GM10266 (cell line): ENCODE results near the gene ASCL2.
A peak's percentile ranks its signal among the peaks of the same experiment; 100 is the strongest.

Experiments used
- DNase-seq: peaks from one replicate; pipeline ENCODE4 v3.0.0; 2012; ENCODE audit errors: extremely low spot score
- TF ChIP-seq, protein P1 (sequence below): IDR thresholded peaks from 2 replicates; pipeline ENCODE4 v1.5.1; 2012; ENCODE audit warnings: mild to moderate bottlenecking, low read depth; ENCODE audit not compliant: control insufficient read depth, insufficient read depth; ENCODE audit errors: missing control alignments

Gene ASCL2

DNA sequence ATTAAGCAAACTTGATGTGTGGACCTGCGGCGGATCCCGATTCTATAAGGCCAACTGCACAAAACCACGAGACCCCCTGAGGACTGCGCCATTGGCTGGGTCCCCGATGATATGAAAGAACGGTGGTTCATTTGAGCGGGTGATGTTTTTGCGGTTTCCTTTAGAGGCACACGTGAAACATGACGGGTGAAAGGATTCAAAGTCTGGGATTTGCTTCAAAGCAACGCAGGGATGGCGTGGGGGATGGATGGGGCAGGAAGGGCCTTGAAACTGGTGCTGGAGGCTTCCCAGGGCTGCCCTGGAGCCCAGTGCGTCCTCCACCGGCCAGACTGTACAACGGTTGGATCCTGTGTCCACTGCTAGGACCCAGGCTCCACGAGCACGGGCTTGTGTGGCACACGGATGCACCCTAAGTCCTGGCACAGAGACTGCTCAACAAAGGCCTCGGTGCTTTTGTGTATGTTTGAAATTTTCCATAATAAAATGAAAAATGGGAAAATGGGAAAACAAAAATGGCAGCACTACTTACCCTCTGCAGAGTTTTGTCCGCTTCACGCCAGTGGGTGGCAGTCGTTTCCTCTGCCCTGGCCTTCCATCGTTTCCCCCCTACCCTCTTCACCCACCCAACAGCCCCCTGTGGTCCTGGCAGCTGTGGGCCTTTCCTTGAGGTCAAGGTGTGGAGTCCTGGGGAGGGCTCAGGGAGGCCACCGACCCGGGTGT is 3.6 kb downstream of the ASCL2 start:
- TF ChIP-seq, protein P1, sequence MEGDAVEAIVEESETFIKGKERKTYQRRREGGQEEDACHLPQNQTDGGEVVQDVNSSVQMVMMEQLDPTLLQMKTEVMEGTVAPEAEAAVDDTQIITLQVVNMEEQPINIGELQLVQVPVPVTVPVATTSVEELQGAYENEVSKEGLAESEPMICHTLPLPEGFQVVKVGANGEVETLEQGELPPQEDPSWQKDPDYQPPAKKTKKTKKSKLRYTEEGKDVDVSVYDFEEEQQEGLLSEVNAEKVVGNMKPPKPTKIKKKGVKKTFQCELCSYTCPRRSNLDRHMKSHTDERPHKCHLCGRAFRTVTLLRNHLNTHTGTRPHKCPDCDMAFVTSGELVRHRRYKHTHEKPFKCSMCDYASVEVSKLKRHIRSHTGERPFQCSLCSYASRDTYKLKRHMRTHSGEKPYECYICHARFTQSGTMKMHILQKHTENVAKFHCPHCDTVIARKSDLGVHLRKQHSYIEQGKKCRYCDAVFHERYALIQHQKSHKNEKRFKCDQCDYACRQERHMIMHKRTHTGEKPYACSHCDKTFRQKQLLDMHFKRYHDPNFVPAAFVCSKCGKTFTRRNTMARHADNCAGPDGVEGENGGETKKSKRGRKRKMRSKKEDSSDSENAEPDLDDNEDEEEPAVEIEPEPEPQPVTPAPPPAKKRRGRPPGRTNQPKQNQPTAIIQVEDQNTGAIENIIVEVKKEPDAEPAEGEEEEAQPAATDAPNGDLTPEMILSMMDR = no peak
- no peak for DNase-seq

DNA sequence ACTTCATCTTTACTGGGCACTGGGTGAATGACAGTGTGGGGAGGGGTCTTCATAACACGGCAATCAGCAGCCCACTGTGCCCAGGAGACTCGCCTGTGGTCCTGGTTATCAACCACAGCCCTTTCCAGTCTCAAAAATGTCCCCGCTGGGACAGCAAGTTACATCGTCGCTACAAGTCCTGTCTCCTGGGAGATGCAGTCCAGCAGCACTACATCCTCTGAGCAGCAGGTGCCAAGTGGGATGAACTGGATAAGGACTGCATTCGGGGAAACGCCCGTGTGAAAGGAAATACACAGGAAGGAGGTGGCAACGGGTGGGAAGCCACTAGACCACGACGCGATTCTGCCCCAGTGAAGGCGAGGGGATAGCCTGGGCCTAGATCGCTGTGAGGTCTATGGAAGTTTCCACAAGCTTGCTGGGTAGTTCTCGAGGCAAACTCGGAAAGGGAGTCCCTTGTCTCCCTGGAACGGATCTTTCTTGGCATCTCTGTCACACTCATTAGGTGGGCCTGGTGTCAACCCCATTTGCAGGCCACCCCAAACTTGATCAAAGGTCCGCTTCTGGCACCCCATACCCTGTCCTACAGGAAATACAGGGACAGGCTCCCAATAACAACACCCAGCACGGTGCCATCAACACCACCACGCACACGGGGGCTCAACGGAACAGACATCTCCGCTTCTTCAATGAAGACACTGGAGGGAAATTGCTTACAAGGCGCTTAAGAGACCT is 4.4 kb downstream of the ASCL2 start:
- DNase-seq = peak; percentile 30
- TF ChIP-seq, protein P1 = no peak

DNA sequence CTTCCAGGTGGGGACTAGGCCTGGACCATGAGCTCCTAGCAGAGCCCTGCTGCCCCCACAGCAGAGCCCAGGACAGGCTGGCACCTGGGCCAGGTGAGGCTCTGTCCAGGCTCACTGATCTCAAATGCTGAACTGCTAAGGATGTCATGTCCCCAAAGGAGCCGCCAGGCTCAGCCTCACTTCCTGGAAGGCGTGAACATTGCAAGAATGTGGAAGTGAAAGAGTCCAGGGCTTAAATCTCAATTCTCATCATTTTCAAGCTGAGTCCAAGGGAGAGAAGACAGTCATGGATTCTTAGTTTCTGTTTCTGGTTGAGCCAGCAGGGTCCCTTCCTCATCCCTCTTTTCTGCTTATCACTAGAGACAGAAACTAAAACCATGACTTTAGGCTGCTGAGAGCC is 5.0 kb downstream of the ASCL2 start:
- TF ChIP-seq, protein P1 = no peak
- DNase-seq = peak; percentile 63

DNA sequence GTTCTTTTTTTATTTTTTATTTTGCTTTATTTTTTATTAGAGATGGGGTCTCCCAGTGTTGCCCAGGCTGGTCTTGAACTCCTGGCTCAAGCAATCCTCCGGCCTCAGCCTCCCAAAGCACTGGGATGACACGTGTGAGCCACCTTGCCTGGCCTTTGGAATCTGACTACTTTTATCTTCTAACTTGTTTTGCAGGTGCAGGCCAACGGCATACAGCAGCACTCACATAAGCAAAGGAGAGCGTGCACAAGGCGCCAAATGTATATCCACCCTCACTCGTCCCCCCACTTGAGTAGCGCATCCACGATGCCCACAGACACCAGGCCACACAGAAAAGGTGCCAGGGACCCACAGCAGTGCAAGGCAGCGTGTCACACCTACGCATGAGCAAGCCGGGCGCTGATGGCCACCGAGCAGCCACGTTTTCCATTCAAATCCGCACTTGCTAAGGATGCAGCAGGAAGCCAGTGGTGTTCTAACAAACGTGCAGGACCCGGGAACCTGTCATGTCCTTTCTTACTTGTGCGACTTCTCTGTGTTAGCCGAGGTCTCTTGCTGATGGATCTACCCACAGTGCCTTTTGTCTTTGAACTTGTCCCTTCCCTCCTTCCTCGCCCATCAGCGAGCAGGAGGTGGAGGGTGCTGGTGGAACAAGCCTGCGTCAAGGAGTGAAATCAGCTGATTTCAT is 5.9 kb downstream of the ASCL2 start:
- TF ChIP-seq, protein P1 = no peak
- DNase-seq = no peak

DNA sequence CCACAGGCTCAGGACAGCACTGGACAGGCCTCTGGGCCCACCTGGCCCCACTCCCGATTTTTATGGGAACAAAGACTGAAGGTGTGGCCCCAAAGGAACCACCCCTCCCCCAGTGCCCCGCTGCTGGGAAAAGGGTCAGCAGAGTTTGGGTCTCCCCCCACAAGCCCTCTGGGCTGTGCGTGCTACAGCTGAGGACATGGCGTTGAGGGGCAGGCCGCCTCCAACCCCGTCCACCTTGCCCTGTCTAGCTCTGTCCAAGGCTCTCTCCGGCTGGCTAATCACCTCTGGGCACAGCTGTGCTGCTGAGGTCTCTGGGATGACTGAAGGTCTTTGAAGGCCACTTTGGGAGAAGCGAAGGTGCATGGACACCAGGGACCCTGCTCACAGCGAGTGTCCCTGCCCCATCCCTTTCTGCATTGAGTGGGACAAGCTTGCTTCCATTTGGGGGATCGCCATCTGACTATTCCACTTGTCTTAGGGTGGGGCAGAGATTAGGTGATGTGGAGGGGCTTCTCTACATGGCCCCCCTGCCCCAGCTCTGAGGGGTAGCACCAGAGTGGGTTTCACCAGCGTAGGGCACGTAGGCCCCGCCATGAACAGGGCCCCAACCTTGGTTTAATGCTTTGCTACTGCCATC is 6.5 kb downstream of the ASCL2 start:
- TF ChIP-seq, protein P1 = no peak
- DNase-seq = no peak

DNA sequence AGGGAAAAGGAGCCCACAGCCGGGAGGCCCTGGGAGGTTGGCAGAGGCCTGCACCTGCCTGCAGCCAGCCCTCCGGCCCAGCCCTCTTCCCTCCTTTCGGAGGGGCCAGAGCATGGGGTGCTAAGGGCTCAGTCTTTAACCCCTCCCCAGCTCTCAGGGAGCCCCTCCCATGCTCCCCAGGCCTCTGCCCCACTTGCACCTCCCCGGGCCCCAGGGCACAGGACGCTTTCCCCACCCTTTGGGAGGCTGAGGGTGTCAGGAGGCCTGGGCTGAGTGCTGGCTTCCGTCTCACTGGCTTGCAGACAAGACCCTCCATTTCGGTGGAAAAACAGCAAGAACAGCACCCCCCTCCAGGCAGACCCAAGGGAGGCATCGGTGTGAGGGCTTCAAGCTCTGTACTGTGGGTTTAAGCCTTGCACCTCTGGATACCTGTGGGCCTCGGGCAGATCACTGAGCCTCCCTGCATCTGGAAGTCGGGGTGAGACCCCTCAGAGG is 7.3 kb downstream of the ASCL2 start:
- no peak for DNase-seq

More for the DNA sequence above, 7.3 kb downstream of the ASCL2 start:
- TF ChIP-seq, protein P1 = no peak
